Fibroblast of skin of right biceps (primary cell): ENCODE measurements around the gene TEX2.

Source experiments
- DNase-seq: peaks from one replicate; pipeline ENCODE4 v3.0.0-alpha.2; 2013

Gene TEX2

DNA sequence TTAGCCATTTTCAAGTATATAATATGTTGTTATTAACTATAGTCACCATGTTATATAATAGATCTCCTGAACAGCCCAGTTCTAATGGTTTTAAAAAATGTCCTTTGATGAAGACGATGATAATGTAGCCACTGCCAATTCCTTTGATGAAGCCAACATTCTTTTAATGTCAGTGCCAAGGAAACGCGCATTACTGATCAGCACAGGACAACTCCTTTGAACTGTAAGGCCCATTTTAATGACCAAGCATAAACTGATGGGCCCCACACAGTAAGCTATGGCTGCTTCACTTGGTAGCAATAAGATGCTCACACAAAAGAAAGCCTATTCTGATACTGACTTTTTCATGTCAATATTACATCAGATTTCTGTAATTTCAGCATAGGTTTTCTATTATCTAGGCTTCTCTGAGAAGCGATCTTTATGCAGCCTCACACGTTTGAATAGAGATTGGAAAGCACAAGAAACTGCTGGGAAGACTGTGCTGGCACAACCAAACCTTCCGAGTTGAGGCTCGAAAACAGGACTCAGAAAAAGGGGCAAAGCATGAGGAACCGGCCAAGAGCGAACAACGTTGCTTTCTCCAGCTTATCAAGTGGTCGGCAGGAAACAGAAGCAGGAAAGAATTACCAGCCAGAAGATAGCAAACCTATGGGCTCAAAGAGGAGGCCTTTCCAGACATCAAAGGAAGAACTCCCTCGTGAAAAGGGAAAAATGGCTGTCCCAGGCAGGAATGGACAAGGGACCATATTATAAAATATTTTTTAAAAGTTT is 152.5 kb downstream of the TEX2 start:
- DNase-seq, result no peak

DNA sequence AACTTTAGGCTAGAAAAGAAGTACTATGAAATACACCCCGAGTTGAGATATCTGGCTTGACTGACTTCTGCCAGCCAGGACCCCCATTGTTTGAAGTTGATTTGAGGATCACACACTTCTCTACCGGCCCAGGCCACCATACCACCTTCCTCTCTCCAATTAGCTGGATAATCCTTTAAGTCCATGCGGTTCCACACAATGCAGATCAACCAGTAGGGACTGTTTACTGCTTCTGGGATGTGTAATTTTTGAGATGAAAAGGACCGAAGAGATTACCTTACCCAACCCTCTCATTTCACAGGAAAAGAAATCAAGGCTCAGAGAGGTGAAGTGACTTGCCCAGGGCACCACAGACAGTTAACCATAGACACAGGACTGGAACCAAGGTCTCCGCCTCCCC is 153.7 kb downstream of the TEX2 start:
- DNase-seq, result no peak

DNA sequence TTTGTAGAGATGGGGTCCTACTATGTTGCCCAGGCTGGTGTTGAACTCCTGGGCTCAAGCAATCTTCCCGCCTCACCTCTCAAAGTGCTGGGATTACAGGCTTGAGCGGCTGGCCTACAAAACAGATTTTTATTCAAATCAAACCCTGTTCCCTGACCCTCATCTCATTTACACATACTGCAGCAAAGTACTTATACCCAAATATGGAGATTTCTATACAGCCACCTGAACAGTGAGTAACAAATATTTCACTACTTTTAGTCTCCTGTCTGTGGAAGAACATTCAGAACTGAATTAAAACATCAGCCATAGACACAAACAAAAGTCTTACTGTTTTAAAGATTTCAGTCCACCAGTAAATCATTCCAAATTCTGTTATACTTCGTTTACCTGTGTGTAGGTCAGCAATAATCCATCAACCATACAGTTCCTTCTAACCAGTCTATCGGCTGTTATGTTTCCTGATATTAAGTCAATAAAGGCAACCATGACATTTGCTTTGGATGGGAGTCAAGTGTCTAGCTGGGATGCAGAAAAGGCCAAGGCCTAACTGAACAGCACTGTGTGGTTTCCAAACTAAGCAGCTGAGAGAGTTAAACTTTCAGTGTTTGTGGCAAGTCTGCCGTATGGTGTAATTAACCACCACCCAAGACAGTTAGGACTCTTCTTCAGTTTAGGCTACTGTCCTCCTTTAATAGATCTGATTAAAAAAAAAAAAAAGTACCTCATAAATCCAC is 155.4 kb downstream of the TEX2 start:
- no peak for DNase-seq

DNA sequence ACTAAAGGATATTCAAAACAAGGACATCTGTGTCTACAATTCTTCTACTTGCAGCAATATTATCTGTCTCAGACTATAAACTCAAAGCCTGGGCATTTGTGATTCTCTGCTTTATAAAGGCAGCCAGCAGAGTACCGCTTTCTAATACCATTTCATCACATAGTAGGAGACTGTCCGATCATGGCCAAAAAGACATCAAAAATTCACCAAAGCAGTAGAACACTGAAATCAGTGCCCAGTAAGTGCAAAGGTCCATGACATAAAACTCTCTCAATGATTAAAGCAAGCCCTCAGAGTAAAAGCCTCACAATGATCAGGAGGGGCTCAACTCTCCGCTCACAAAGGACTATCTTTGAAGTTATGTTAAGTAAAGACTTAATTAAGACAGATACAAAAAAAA is 156.1 kb downstream of the TEX2 start:
- DNase-seq, result no peak

DNA sequence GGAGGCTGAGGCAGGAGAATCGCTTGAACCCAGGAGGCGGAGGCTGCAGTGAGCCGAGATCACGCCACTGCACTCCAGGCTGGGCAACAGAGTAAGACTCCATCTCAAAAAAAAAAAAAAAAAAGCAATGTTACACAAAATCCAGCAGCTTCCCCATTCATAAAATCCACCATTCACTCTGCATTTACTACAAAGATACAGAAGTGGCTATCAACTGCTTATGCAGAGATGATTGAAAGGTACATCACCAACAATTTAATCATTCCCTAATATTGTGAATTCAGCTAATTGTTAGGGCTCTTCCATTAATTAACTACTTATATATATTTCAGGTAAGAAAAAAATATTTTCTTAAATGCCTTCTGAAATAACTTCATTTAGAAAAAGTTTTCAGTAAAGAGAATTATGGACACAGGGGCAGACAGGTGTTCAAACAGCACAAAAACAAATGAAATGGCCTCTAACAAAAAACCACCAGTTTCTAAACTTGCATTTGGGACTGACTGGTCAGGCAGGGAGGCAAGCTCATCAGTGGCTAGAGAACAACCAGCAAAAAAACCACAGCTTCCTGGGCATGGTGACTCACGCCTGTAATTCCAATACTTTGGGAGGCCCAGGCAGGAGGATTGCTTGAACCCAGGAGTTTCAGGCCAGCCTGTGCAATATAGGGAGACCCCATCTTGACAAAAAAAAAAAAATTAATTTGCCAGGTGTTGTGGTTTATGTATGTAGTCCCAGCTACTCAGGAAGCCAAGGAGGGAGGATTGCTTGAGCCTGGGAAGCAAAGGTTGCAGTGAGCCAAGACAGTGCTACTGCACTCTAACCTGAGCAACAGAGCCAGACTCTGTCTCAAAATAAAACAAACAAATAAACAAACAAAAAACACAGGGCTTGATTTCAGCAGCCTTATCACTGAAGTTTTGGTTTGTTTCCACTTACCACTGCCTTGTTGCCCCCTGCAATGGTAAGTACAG is 159.4 kb downstream of the TEX2 start:
- DNase-seq, result peak; percentile 61

DNA sequence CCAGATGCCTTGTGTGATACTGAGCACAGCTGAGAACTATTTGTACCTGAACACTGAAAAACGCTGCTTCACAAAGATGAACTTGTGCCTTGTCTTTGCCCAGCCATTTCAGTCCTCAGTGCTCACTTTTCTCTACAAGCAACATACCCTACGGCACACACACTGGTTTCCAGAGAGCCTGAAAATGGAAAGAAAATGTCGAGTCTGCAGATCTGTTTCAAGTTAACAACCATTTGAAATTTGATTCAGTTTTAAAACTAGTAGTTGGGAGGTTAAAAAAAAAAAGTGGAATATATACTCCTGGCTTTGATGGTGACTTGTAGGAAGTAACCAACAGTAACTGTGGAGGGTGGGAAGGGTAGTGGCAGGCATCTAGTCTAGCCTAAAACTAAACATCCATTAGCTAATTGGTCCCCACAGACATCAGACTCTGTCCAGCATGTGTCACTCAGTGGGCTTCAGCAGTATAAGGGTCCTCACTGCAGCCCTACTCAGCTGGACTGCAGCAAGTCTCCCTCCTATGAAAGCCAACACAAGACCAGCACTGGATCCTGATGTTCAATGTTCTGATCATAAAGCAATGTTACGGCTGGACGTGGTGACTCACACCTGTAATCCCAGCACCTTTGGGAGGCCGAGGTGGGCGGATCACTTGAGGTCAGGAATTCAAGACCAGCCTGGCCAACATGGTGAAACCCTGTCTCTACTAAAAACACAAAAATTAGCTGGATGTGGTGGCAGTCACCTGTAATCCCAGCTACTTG is 160.3 kb downstream of the TEX2 start:
- DNase-seq, result no peak

DNA sequence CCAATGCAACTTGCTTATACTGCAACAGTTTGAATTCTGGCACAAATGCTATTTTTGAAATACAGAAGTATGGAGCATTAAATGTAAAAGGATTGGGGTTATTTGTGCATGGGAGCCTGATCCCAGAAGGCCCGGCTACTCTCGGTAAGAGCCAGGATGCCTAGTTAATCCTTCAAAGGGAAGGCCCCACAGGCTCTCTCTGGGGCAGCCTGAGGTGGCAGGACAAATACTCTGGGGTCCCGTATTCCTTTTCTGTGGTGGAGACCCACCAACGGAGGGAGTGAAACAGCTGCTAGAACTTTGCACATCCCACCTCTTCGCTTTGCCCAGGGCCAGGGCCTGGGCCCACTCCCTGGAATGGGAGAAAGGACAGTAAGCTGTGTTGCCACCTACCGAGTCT is 163.5 kb downstream of the TEX2 start:
- DNase-seq, result no peak
